VCaP (cell line): ENCODE results near the gene CCR2.
"Not testable (repeated sequence)": the region's sequence is repeated elsewhere in the genome, so short reads cannot be mapped to it uniquely, and the experiment has no call there.

Experiments
- H3K27ac ChIP-seq: fragments of 450-650 bp; 2 replicates; pipeline ENCODE4 v1.5.1; 2017
- TF ChIP-seq, protein P1 (sequence below): fragments of 450-650 bp; conservative IDR thresholded peaks from 2 replicates; pipeline ENCODE4 v1.5.1; 2017; ENCODE audit warnings: mild to moderate bottlenecking, moderate library complexity

Gene CCR2

DNA sequence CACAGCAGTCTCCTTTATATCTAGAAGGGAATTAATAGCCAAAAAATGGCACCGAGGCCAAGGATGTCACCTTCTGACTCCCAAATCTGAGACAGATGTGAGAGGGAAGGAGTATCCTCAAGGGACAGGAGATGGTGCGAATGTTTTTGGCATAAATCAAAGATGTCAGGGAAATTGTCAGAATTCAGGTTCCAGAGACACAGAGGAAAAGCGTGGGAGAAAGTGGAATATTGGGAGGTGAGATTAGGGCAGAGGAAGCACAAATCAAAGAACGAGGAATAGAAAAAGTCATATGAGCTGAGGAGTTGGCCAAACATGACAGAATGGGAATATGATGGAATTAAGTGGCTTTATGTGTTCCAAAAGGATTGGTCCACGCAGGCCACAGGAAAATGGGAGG is 46.9 kb downstream of the CCR2 start:
- no peak overlapping the region for H3K27ac ChIP-seq
- TF ChIP-seq, protein P1, sequence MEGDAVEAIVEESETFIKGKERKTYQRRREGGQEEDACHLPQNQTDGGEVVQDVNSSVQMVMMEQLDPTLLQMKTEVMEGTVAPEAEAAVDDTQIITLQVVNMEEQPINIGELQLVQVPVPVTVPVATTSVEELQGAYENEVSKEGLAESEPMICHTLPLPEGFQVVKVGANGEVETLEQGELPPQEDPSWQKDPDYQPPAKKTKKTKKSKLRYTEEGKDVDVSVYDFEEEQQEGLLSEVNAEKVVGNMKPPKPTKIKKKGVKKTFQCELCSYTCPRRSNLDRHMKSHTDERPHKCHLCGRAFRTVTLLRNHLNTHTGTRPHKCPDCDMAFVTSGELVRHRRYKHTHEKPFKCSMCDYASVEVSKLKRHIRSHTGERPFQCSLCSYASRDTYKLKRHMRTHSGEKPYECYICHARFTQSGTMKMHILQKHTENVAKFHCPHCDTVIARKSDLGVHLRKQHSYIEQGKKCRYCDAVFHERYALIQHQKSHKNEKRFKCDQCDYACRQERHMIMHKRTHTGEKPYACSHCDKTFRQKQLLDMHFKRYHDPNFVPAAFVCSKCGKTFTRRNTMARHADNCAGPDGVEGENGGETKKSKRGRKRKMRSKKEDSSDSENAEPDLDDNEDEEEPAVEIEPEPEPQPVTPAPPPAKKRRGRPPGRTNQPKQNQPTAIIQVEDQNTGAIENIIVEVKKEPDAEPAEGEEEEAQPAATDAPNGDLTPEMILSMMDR: no peak

DNA sequence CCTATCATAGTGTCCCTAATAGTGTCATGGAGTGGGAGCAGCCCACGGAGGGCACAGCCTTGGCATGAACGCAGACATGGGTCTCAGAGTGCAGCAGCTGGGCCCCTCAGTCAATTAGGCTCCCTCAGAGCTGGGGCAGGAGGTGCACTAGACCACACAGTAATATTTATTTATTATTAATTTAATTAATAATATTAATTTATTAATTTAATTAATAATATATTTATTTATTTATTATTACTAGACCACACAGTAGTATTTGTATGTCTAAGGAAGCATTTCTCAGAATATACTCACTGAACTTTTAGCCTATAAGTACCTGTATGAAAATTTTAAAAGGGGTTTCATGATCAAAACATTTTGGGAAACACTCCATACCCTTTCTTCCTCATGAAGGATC is 47.7 kb downstream of the CCR2 start:
- TF ChIP-seq, protein P1: no peak
- H3K27ac ChIP-seq: no peak overlapping the region

DNA sequence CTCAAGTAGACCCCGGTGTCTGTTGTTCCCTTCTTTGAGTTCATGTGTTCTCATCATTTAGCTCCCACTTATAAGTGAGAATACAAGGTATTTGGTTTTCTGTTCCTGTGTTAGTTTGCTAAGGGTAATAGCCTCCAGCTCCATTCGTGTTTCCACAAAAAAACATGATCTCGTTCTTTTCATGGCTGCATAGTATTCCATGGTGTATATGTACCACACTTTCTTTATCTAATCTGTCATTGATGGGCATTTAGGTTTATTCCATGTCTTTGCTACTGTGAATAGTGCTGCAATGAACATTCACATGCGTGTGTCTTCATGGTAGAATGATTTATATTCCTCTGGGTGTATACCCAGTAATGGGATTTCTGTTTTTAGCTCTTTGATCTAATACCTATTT is 49.0 kb downstream of the CCR2 start:
- not testable (repeated sequence) for H3K27ac ChIP-seq

DNA sequence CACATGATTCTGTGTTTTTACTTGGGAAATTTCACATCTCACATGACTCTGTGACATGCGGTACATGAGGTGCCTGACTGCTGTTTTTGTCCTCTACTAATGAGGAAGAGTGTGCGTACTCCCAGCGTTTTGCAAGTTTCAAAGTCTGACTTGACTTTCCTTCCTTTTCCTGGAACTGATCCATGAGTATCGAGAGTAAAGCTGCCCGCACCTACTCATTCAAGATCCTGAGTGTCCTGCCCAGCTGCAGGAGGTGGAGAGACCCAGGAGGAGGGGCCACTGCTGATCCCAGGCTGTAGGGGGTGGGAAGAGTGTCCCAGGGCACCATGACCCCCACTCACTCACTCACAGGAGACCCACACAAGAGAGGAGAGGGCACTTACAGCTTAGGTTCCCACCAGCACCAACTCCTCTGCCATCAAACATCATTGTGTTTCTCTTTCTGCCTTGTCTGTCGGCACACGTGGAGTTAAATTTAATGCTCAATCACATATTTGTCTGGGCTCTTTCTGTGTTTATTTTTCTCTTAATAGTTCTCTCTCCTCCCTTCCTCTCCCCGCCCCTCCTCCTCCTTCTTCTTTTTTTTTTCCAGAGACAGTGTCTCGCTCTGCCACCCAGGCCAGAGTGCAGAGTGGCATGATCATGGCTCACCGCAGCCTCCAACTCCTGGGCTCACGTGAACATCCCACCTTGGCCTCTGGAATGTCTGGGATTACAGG is 51.5 kb downstream of the CCR2 start:
- peak overlapping the region; percentile 84 for H3K27ac ChIP-seq
- TF ChIP-seq, protein P1: no peak

DNA sequence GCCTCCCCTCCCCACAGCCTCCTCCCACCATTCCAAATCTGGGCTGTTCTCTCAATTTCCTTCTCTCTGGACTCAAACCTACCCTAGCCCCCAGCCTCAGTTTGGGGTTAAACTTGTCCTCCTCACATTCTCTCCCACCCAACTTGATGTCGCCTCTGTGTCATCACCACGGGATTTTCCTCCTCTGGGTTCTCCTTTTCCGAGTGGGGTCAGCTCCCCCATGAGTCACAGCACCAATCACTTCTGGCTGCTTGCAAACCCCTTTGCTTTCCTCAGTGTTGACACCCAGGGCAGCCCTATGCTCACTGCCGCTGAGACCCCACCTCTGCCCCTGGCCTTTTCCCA is 52.5 kb downstream of the CCR2 start:
- TF ChIP-seq, protein P1: no peak
- H3K27ac ChIP-seq: peak overlapping the region; percentile 84

DNA sequence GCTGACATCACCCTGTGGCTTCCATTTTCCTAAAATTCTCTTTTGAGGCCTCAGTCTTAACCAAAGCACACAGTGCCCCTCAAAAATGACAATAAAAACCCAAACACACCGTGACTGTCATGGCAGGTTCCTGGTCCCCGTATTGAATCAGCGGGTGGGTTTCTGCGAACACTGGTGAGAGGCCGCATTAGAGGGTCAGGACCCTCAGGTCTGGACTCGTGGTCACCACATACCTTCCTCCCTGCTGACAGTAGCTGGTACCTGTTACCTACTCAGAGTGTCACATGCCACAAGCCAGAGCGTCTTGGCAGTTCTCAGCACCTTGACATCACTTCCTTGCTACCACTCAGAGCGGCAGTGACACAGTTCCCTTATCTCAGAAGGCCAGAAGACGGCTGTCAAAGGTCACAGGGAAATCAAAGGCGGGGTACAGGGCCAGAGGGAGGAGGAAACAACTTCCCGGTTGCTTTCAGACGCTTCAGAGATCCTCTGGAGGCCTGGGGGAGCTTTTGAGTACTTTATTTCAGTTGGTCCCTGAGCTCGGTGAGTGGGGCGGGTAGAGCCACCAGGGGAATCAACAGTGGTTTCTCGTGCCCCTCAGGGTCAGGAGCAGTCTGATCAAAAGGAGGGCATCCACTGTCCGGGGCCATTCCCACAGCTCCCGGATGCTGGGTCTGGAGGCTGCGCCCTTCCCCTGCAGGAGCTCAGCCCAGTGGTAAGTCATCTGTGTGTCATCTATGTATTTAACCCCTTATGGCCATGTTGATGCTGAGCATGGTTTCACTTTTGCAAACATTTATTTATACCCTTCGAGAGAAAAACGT is 53.1 kb downstream of the CCR2 start, which contains the start of the genes CCR5AS and CCRL2:
CCR5AS (minus strand) TSS at position 279 of the 824 bp plus-strand sequence.
CCRL2 (plus strand) TSS at position 472 of the 824 bp plus-strand sequence. CDS start 821 bp downstream, outside the sequence.
- TF ChIP-seq, protein P1: no peak
- H3K27ac ChIP-seq: peak within 1 kb of the TSS; percentile 84

DNA sequence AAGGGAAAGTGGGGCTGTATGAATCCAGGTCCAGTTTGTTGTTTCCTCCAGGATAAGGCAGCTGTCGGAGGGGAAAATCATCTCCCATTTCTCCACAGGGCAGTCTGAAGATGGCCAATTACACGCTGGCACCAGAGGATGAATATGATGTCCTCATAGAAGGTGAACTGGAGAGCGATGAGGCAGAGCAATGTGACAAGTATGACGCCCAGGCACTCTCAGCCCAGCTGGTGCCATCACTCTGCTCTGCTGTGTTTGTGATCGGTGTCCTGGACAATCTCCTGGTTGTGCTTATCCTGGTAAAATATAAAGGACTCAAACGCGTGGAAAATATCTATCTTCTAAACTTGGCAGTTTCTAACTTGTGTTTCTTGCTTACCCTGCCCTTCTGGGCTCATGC is 54.1 kb downstream of the CCR2 start:
- H3K27ac ChIP-seq: peak overlapping the region; percentile 8; the same call in 1 of the 2 replicates
- TF ChIP-seq, protein P1: no peak

DNA sequence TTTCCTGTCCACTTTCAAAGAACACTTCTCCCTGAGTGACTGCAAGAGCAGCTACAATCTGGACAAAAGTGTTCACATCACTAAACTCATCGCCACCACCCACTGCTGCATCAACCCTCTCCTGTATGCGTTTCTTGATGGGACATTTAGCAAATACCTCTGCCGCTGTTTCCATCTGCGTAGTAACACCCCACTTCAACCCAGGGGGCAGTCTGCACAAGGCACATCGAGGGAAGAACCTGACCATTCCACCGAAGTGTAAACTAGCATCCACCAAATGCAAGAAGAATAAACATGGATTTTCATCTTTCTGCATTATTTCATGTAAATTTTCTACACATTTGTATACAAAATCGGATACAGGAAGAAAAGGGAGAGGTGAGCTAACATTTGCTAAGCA is 54.9 kb downstream of the CCR2 start:
- TF ChIP-seq, protein P1: no peak
- no peak overlapping the region for H3K27ac ChIP-seq
